Measurements from ENCODE around the gene MAP2K3.

DNA sequence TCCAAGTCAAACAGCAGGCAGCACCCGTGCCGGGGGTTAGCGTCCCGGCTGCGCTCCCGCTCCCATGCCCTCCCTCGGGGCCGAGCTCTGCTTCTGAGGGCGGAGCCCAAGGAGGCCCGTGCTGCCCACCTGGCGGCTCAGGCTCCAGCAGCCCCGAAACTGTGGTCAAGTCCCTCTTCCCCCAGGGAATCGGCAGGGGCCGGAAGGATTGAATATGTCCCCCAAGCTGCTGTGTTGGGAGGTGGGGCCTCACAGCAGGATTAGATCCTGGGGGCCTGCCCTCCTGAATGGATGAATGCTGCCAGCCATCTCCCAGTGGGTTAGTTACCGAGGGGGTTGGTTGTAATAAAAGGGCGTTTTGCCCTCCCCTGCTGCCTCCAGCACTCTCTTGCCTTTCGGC, 33.9 kb downstream of the MAP2K3 start:
- TF ChIP-seq POLR2A (IDR thresholded peaks at IDR 0.05), result no peak
- TF ChIP-seq, protein P1, sequence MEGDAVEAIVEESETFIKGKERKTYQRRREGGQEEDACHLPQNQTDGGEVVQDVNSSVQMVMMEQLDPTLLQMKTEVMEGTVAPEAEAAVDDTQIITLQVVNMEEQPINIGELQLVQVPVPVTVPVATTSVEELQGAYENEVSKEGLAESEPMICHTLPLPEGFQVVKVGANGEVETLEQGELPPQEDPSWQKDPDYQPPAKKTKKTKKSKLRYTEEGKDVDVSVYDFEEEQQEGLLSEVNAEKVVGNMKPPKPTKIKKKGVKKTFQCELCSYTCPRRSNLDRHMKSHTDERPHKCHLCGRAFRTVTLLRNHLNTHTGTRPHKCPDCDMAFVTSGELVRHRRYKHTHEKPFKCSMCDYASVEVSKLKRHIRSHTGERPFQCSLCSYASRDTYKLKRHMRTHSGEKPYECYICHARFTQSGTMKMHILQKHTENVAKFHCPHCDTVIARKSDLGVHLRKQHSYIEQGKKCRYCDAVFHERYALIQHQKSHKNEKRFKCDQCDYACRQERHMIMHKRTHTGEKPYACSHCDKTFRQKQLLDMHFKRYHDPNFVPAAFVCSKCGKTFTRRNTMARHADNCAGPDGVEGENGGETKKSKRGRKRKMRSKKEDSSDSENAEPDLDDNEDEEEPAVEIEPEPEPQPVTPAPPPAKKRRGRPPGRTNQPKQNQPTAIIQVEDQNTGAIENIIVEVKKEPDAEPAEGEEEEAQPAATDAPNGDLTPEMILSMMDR (IDR thresholded peaks at IDR 0.05), result no peak

Data from adrenal gland (tissue), 5 donors.